GM19193 (cell line): ENCODE data around the gene GNAI2.
A peak's percentile ranks its signal among the peaks of the same experiment; 100 is the strongest.

Experiments
- POLR2A ChIP-seq: IDR thresholded peaks from 4 replicates; pipeline ENCODE4 v1.6.1; 2011; ENCODE audit not compliant: insufficient read depth, insufficient read length; ENCODE audit errors: extremely low read depth

Gene GNAI2

GRCh38 chr3:50243543-50243895 is 7.5 kb downstream of the GNAI2 start:
- TF ChIP-seq POLR2A = no peak

- no peak for TF ChIP-seq POLR2A
Observed at GRCh38 chr3:50245251-50245745, 9.3 kb downstream of the GNAI2 start.

GRCh38 chr3:50245831-50246516 is 10.0 kb downstream of the GNAI2 start:
- TF ChIP-seq POLR2A = no peak

GRCh38 chr3:50246517-50246954 is 10.5 kb downstream of the GNAI2 start:
- peak; percentile 37 for TF ChIP-seq POLR2A

GRCh38 chr3:50248387-50248786 is 12.4 kb downstream of the GNAI2 start:
- no peak for TF ChIP-seq POLR2A

- no peak for TF ChIP-seq POLR2A
Observed at GRCh38 chr3:50249457-50249856, 13.5 kb downstream of the GNAI2 start.

GRCh38 chr3:50250514-50250913 is 14.5 kb downstream of the GNAI2 start:
- no peak for TF ChIP-seq POLR2A

GRCh38 chr3:50251220-50251619 is 15.2 kb downstream of the GNAI2 start:
- no peak for TF ChIP-seq POLR2A

- TF ChIP-seq POLR2A = no peak
Observed at GRCh38 chr3:50254577-50255250, 18.7 kb downstream of the GNAI2 start.

GRCh38 chr3:50255251-50255615 is 19.2 kb downstream of the GNAI2 start:
- no peak for TF ChIP-seq POLR2A

GRCh38 chr3:50256978-50257890 is 21.2 kb downstream of the GNAI2 start:
- no peak for TF ChIP-seq POLR2A

GRCh38 chr3:50258029-50258680 is 22.2 kb downstream of the GNAI2 start:
- TF ChIP-seq POLR2A = no peak

- TF ChIP-seq POLR2A = no peak
Observed at GRCh38 chr3:50258979-50259378, 23.0 kb downstream of the GNAI2 start.

GRCh38 chr3:50259432-50260026 is 23.5 kb downstream of the GNAI2 start:
- TF ChIP-seq POLR2A = no peak
